Measurements from ENCODE around the gene C1orf226. TPM values are rescaled to one million over a fixed set of nuclear protein-coding genes. Genes with fewer than 3 reads are reported as not detected.

C1orf226 gene
- polyA plus RNA-seq, 1 donor (not counting 4 experiments of a cell fraction or from before 2014, with no cell fraction given): 0.12 TPM

DNA sequence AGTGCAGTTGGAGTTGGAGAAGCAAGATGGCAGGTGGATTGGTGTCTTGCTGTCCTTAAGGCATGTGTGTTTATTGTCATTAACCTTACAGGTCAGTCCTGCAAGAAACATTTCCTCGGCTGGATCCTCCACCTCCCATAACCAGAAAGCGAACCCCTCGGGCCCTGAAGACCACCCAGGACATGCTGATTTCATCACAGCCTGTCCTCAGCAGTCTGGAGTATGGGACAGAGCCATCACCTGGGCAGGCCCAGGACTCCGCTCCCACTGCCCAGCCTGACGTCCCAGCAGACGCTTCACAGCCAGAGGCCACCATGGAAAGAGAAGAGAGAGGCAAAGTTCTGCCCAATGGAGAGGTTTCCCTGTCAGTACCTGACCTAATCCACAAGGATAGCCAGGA, 1.6 kb downstream of the C1orf226 start:
- H3K79me2 ChIP-seq (ENCODE audit: control insufficient read depth, insufficient read depth, low read length): no peaks in the 10 kb centered on the region
- H2AFZ ChIP-seq (ENCODE audit: control insufficient read depth, low read length): no peak overlapping the region
- no peaks in the 10 kb centered on the region for H3K9me1 ChIP-seq (ENCODE audit: control insufficient read depth, extremely low read depth, insufficient read depth, low read length)
- no peak overlapping the region for H3K4me2 ChIP-seq (ENCODE audit: control insufficient read depth, extremely low read depth, insufficient read depth, low read depth, low read length)
- DNase-seq (ENCODE audit: low read depth, low spot score): no peak
- H3K9me3 ChIP-seq (ENCODE audit: control insufficient read depth, low read depth, low read length): no peaks in the 10 kb centered on the region
- no peaks in the 10 kb centered on the region for H3K36me3 ChIP-seq (ENCODE audit: control insufficient read depth in 2 of 2, extremely low read depth in 1 of 2, insufficient read depth in 2 of 2, low read length in 2 of 2)
- H3K4me1 ChIP-seq (ENCODE audit: control insufficient read depth, extremely low read depth, insufficient read depth, low read length): peaks cover 16% of the 10 kb centered on the region
- H3K9ac ChIP-seq (ENCODE audit: control insufficient read depth, extremely low read depth, insufficient read depth, low read length): no peak overlapping the region
- no peak overlapping the region for H3K4me3 ChIP-seq (ENCODE audit: control insufficient read depth in 2 of 3, extremely low read depth in 1 of 3, insufficient read depth in 2 of 3, low read depth in 1 of 3, low read length in 3 of 3)
- no peak for FAIRE-seq
- no peak for TF ChIP-seq EZH2 (IDR thresholded peaks at IDR 0.05; ENCODE audit: low read length)
- no peak for TF ChIP-seq CTCF (optimal IDR thresholded peaks at IDR 0.05 in 1 of 3, IDR thresholded peaks at IDR 0.05 in 1 of 3, conservative IDR thresholded peaks at IDR 0.05 in 1 of 3; ENCODE audit: extremely low read depth in 1 of 3, insufficient read depth in 2 of 3, low read length in 3 of 3)
- no peaks in the 10 kb centered on the region for H3K27me3 ChIP-seq (ENCODE audit: control insufficient read depth, extremely low read depth, insufficient read depth, low read length)
- H3K27ac ChIP-seq (ENCODE audit: control insufficient read depth, insufficient read depth, low read length): no peak overlapping the region
- H4K20me1 ChIP-seq (ENCODE audit: control insufficient read depth, extremely low read depth, insufficient read depth, low read length): no peaks in the 10 kb centered on the region
- dilution Hi-C loops (cut with MboI; ENCODE audit: extremely low pct_ligation_motif_present, low sequenced_read_pairs): no loop called here

DNA sequence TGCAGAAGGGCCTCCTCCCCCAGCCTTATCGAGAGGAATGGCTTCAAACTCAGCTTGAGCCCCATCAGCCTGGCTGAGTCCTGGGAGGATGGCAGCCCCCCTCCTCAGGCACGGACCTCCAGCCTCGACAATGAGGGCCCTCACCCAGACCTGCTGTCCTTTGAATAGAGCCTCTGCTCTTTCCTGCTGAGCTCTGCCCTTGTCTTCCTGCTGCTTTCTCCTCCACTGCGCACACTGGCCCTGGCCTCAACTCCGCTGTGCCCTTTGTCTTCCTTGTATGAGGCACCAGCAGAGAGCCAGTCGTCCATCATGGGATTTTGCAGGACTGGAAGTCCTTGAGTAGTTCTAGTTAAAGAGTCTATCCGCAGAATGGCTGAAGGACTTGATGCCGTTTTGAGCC, 2.0 kb downstream of the C1orf226 start:
- H3K9ac ChIP-seq (ENCODE audit: control insufficient read depth, extremely low read depth, insufficient read depth, low read length): no peak overlapping the region
- H3K9me1 ChIP-seq (ENCODE audit: control insufficient read depth, extremely low read depth, insufficient read depth, low read length): no peaks in the 10 kb centered on the region
- dilution Hi-C loops (cut with MboI; ENCODE audit: extremely low pct_ligation_motif_present, low sequenced_read_pairs): no loop called here
- no peak for TF ChIP-seq EZH2 (IDR thresholded peaks at IDR 0.05; ENCODE audit: low read length)
- TF ChIP-seq CTCF (optimal IDR thresholded peaks at IDR 0.05 in 1 of 3, IDR thresholded peaks at IDR 0.05 in 1 of 3, conservative IDR thresholded peaks at IDR 0.05 in 1 of 3; ENCODE audit: extremely low read depth in 1 of 3, insufficient read depth in 2 of 3, low read length in 3 of 3): no peak
- H4K20me1 ChIP-seq (ENCODE audit: control insufficient read depth, extremely low read depth, insufficient read depth, low read length): no peaks in the 10 kb centered on the region
- no peak overlapping the region for H3K4me2 ChIP-seq (ENCODE audit: control insufficient read depth, extremely low read depth, insufficient read depth, low read depth, low read length)
- no peaks in the 10 kb centered on the region for H3K36me3 ChIP-seq (ENCODE audit: control insufficient read depth in 2 of 2, extremely low read depth in 1 of 2, insufficient read depth in 2 of 2, low read length in 2 of 2)
- DNase-seq (ENCODE audit: low read depth, low spot score) (no peak), FAIRE-seq (no peak)
- no peaks in the 10 kb centered on the region for H3K79me2 ChIP-seq (ENCODE audit: control insufficient read depth, insufficient read depth, low read length)
- H3K27ac ChIP-seq (ENCODE audit: control insufficient read depth, insufficient read depth, low read length): no peak overlapping the region
- no peaks in the 10 kb centered on the region for H3K27me3 ChIP-seq (ENCODE audit: control insufficient read depth, extremely low read depth, insufficient read depth, low read length)
- no peak overlapping the region for H2AFZ ChIP-seq (ENCODE audit: control insufficient read depth, low read length)
- no peaks in the 10 kb centered on the region for H3K9me3 ChIP-seq (ENCODE audit: control insufficient read depth, low read depth, low read length)
- H3K4me1 ChIP-seq (ENCODE audit: control insufficient read depth, extremely low read depth, insufficient read depth, low read length): peaks cover 16% of the 10 kb centered on the region
- no peak overlapping the region for H3K4me3 ChIP-seq (ENCODE audit: control insufficient read depth in 2 of 3, extremely low read depth in 1 of 3, insufficient read depth in 2 of 3, low read depth in 1 of 3, low read length in 3 of 3)
